RPMI8226 (cell line): ENCODE results near the gene GFPT2.

Source experiments
- DNase-seq: peaks from one replicate; pipeline ENCODE4 v3.0.0-alpha.2; 2015

GFPT2 gene

GRCh38 chr5:180350711-180351465 is 2.2 kb downstream of the GFPT2 start:
- no peak for DNase-seq

GRCh38 chr5:180350296-180350695 is 2.8 kb downstream of the GFPT2 start:
- DNase-seq: no peak

- no peak for DNase-seq
Measured at GRCh38 chr5:180349391-180349790, 3.7 kb downstream of the GFPT2 start.

GRCh38 chr5:180348336-180348735 is 4.8 kb downstream of the GFPT2 start:
- DNase-seq: no peak

GRCh38 chr5:180347702-180348101 is 5.4 kb downstream of the GFPT2 start:
- DNase-seq: no peak

GRCh38 chr5:180346358-180346757 is 6.8 kb downstream of the GFPT2 start:
- DNase-seq: no peak

- DNase-seq: no peak
Measured at GRCh38 chr5:180345781-180346180, 7.4 kb downstream of the GFPT2 start.

- DNase-seq: no peak
Measured at GRCh38 chr5:180345186-180345585, 8.0 kb downstream of the GFPT2 start.

GRCh38 chr5:180344696-180344999 is 8.5 kb downstream of the GFPT2 start:
- no peak for DNase-seq

- peak; percentile 35 for DNase-seq
Measured at GRCh38 chr5:180343831-180344695, 9.1 kb downstream of the GFPT2 start.

GRCh38 chr5:180343110-180343830 is 9.9 kb downstream of the GFPT2 start:
- no peak for DNase-seq

GRCh38 chr5:180341595-180341994 is 11.5 kb downstream of the GFPT2 start:
- DNase-seq: peak; percentile 23

- DNase-seq: no peak
Measured at GRCh38 chr5:180340856-180341255, 12.3 kb downstream of the GFPT2 start.

GRCh38 chr5:180339583-180340183 is 13.5 kb downstream of the GFPT2 start:
- DNase-seq: no peak

- DNase-seq: no peak
Measured at GRCh38 chr5:180338001-180338707, 15.0 kb downstream of the GFPT2 start.

- no peak for DNase-seq
Measured at GRCh38 chr5:180336234-180337020, 16.7 kb downstream of the GFPT2 start.

- DNase-seq: no peak
Measured at GRCh38 chr5:180335614-180336233, 17.4 kb downstream of the GFPT2 start.

GRCh38 chr5:180334751-180335613 is 18.2 kb downstream of the GFPT2 start:
- no peak for DNase-seq

GRCh38 chr5:180334176-180334575 is 19.0 kb downstream of the GFPT2 start:
- DNase-seq: no peak

- no peak for DNase-seq
Measured at GRCh38 chr5:180333661-180334060, 19.5 kb downstream of the GFPT2 start.
